ENCODE results near the gene ST8SIA2. TPM values are rescaled to one million over a fixed set of nuclear protein-coding genes. Genes with fewer than 3 reads are reported as not detected.

The ST8SIA2 gene
- total and polyA plus RNA-seq, 2 donors (not counting 1 experiment from before 2014, with no cell fraction given), result under 0.01 TPM; not detected in 1

DNA sequence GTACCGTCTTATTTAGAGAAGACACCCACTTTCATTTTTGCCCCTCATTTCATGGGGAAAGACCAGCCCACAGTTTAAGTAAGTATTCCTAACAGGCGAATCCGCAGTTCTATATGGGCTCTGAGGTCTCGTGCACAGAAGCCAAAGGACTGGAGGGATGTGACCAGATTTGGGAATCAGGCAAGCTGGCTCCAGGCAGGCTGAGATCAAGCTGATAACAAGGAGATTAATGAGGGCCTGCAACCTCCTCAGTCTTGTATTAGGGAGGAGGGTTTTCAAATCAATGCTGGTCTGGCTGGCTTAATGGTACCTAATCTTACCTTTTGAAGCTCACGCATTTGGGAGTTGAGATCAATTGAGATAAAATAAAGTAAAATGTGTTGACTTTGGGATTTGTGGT is 15.3 kb downstream of the ST8SIA2 start:
- H3K79me2 ChIP-seq (ENCODE audit: control insufficient read depth, insufficient read depth, low read length), result no peaks in the 10 kb centered on the region

DNA sequence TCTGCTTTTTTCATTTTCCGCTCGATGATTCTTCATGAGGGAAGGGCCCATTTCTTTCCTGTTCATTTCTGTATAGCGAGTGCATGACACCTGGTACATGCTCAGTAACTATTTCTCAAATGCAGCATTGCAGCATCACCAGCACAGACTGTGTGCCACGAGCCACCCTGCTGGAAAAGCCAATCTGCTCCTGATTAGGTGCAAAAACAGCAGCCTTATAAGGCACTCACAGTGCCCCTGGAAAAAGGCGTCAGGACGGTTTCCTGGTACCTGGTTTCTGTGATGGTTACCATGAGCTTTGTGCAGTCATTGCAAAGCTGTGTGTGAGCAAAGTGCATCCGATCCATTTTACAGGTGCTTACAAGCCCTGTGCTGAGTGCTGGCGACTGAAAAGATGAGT is 15.8 kb downstream of the ST8SIA2 start:
- Histone ChIP-seq H3K79me2 (ENCODE audit: control insufficient read depth, insufficient read depth, low read length) (no peaks in the 10 kb centered on the region), H2AFZ (ENCODE audit: low read length) (no peak overlapping the region), H3K9me3 (ENCODE audit: control insufficient read depth, insufficient read depth, low read depth, low read length) (no peaks in the 10 kb centered on the region), H3K4me2 (ENCODE audit: extremely low read depth, insufficient read depth, low read length) (no peak overlapping the region), H3K27ac (ENCODE audit: insufficient read depth, low read length) (no peak overlapping the region), H3K4me1 (ENCODE audit: control insufficient read depth, extremely low read depth, insufficient read depth, low read length) (no peaks in the 10 kb centered on the region), H3K4me3 (replicated peaks in 1 of 4; ENCODE audit: control extremely low read depth in 1 of 4, insufficient read depth in 1 of 4, low read depth in 3 of 4, low read length in 4 of 4) (no peak overlapping the region), H3K27me3 (ENCODE audit: control insufficient read depth, insufficient read depth, low read length) (no peaks in the 10 kb centered on the region), H4K20me1 (ENCODE audit: control insufficient read depth, extremely low read depth, insufficient read depth, low read length) (no peaks in the 10 kb centered on the region), H3K9ac (ENCODE audit: insufficient read depth, low read length) (no peak overlapping the region), H3K36me3 (ENCODE audit: control insufficient read depth, insufficient read depth, low read length) (no peaks in the 10 kb centered on the region)
- TF ChIP-seq, protein P1, sequence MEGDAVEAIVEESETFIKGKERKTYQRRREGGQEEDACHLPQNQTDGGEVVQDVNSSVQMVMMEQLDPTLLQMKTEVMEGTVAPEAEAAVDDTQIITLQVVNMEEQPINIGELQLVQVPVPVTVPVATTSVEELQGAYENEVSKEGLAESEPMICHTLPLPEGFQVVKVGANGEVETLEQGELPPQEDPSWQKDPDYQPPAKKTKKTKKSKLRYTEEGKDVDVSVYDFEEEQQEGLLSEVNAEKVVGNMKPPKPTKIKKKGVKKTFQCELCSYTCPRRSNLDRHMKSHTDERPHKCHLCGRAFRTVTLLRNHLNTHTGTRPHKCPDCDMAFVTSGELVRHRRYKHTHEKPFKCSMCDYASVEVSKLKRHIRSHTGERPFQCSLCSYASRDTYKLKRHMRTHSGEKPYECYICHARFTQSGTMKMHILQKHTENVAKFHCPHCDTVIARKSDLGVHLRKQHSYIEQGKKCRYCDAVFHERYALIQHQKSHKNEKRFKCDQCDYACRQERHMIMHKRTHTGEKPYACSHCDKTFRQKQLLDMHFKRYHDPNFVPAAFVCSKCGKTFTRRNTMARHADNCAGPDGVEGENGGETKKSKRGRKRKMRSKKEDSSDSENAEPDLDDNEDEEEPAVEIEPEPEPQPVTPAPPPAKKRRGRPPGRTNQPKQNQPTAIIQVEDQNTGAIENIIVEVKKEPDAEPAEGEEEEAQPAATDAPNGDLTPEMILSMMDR (conservative IDR thresholded peaks at IDR 0.05 in 1 of 2, IDR thresholded peaks at IDR 0.05 in 1 of 2; ENCODE audit: low read depth in 1 of 2, low read length in 2 of 2), result no peak
- no peak for TF ChIP-seq EZH2 (IDR thresholded peaks at IDR 0.05; ENCODE audit: low read length, missing control alignments)
- no peak for DNase-seq (ENCODE audit: low read depth in 2 of 2)

More for the DNA sequence above, 15.3 kb downstream of the ST8SIA2 start:
- H3K27ac ChIP-seq (ENCODE audit: insufficient read depth, low read length), result no peak overlapping the region
- DNase-seq (ENCODE audit: low read depth in 2 of 2), result no peak
- no peak overlapping the region for H3K9ac ChIP-seq (ENCODE audit: insufficient read depth, low read length)
- H3K27me3 ChIP-seq (ENCODE audit: control insufficient read depth, insufficient read depth, low read length), result no peaks in the 10 kb centered on the region
- no peaks in the 10 kb centered on the region for H3K36me3 ChIP-seq (ENCODE audit: control insufficient read depth, insufficient read depth, low read length)
- no peak for TF ChIP-seq EZH2 (IDR thresholded peaks at IDR 0.05; ENCODE audit: low read length, missing control alignments)
- TF ChIP-seq, protein P1 (conservative IDR thresholded peaks at IDR 0.05 in 1 of 2, IDR thresholded peaks at IDR 0.05 in 1 of 2; ENCODE audit: low read depth in 1 of 2, low read length in 2 of 2), result no peak
- H3K9me3 ChIP-seq (ENCODE audit: control insufficient read depth, insufficient read depth, low read depth, low read length), result no peaks in the 10 kb centered on the region
- no peak overlapping the region for H3K4me3 ChIP-seq (replicated peaks in 1 of 4; ENCODE audit: control extremely low read depth in 1 of 4, insufficient read depth in 1 of 4, low read depth in 3 of 4, low read length in 4 of 4)
- no peaks in the 10 kb centered on the region for H3K4me1 ChIP-seq (ENCODE audit: control insufficient read depth, extremely low read depth, insufficient read depth, low read length)
- no peak overlapping the region for H2AFZ ChIP-seq (ENCODE audit: low read length)
- H3K4me2 ChIP-seq (ENCODE audit: extremely low read depth, insufficient read depth, low read length), result no peak overlapping the region
- no peaks in the 10 kb centered on the region for H4K20me1 ChIP-seq (ENCODE audit: control insufficient read depth, extremely low read depth, insufficient read depth, low read length)

DNA sequence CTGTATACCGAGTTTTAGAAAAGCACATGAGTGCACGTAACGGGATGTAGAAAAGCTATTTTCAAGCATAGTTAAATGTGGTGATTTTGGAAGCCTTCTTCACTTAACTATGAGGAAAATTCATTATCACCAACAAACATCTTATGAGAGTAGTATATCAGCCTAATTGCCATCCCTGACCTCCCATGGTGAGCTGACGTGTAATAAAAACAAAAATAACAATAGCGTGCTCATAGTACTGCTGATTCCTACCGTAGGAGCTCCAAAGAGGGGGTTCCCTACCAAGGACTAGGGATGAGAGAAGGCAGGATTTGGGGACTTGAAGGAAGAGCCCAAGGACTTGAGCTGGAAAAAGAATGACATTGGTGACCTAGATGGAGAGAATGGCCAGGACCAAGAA is 16.9 kb downstream of the ST8SIA2 start:
- Histone ChIP-seq H3K27me3 (ENCODE audit: control insufficient read depth, insufficient read depth, low read length) (no peaks in the 10 kb centered on the region), H4K20me1 (ENCODE audit: control insufficient read depth, extremely low read depth, insufficient read depth, low read length) (no peaks in the 10 kb centered on the region), H3K36me3 (ENCODE audit: control insufficient read depth, insufficient read depth, low read length) (no peaks in the 10 kb centered on the region), H3K9ac (ENCODE audit: insufficient read depth, low read length) (no peak overlapping the region), H3K79me2 (ENCODE audit: control insufficient read depth, insufficient read depth, low read length) (no peaks in the 10 kb centered on the region), H2AFZ (ENCODE audit: low read length) (no peak overlapping the region), H3K4me2 (ENCODE audit: extremely low read depth, insufficient read depth, low read length) (no peak overlapping the region), H3K27ac (ENCODE audit: insufficient read depth, low read length) (no peak overlapping the region), H3K9me3 (ENCODE audit: control insufficient read depth, insufficient read depth, low read depth, low read length) (no peaks in the 10 kb centered on the region), H3K4me3 (replicated peaks in 1 of 4; ENCODE audit: control extremely low read depth in 1 of 4, insufficient read depth in 1 of 4, low read depth in 3 of 4, low read length in 4 of 4) (no peak overlapping the region), H3K4me1 (ENCODE audit: control insufficient read depth, extremely low read depth, insufficient read depth, low read length) (no peaks in the 10 kb centered on the region)
- no peak for TF ChIP-seq EZH2 (IDR thresholded peaks at IDR 0.05; ENCODE audit: low read length, missing control alignments)
- TF ChIP-seq, protein P1 (conservative IDR thresholded peaks at IDR 0.05 in 1 of 2, IDR thresholded peaks at IDR 0.05 in 1 of 2; ENCODE audit: low read depth in 1 of 2, low read length in 2 of 2), result no peak
- DNase-seq (ENCODE audit: low read depth in 2 of 2), result no peak

Data from fibroblast of lung (primary cell).